ENCODE data around the gene GPER1. TPM values are rescaled to one million over a fixed set of nuclear protein-coding genes. Genes with fewer than 3 reads are reported as not detected.
"Not testable (repeated sequence)": the region's sequence is repeated elsewhere in the genome, so short reads cannot be mapped to it uniquely, and the experiment has no call there.

Gene GPER1
- polyA plus RNA-seq, 2 of the 4 experiments (the other 2 are of a cell fraction): 0.23 to 0.50 TPM

- ATAC-seq (no peak), DNase-seq (ENCODE audit: low read depth in 1 of 2, low spot score in 1 of 2) (no peak), FAIRE-seq (no peak)
- Histone ChIP-seq H3K27ac (no peak overlapping the region), H3K9me3 (no peaks in the 10 kb centered on the region), H3K4me2 (no peak overlapping the region), H3K4me3 (no peak overlapping the region), H3K4me1 (no peaks in the 10 kb centered on the region)
- WGBS (ENCODE audit: missing lambda C conversion rate): 90% methylated on average over 18 of the region's 19 CpGs
- TF ChIP-seq CEBPB (IDR thresholded peaks at IDR 0.05) (no peak), HMGXB4 (CRISPR knock-in tag; IDR thresholded peaks at IDR 0.05; ENCODE audit: borderline replicate concordance) (no peak), CHD2 (IDR thresholded peaks at IDR 0.05; ENCODE audit: low read length, partially characterized antibody) (no peak), MAX (IDR thresholded peaks at IDR 0.05) (no peak), HOXB13 (CRISPR knock-in tag; IDR thresholded peaks at IDR 0.05; ENCODE audit: low read depth) (no peak)
- ChIA-PET POLR2A (no interaction called here), CTCF (interaction anchor here (1.1 to 4.9 kb wide), 6 partner anchors 8 to 122 kb away, joined by 3 to 21 read pairs (median 4); no protein-coding TSS in a partner anchor)
Observed at GRCh38 chr7:1114505-1114904, 26.6 kb downstream of the GPER1 start.

GRCh38 chr7:1115171-1116045, 27.5 kb downstream of the GPER1 start:
- H3K9me3 ChIP-seq; H3K4me2 ChIP-seq; H3K27ac ChIP-seq; FAIRE-seq; POLR2A ChIA-PET; H3K4me1 ChIP-seq; ATAC-seq; DNase-seq (ENCODE audit: low read depth in 1 of 2, low spot score in 1 of 2); H3K4me3 ChIP-seq: not testable (repeated sequence)
- CTCF ChIA-PET: interaction anchor here (1.0 to 4.9 kb wide), 3 partner anchors 10 to 50 kb away, joined by 3 to 21 read pairs (median 5); no protein-coding TSS in a partner anchor
- WGBS (ENCODE audit: missing lambda C conversion rate): 91% methylated on average over 37 of the region's 44 CpGs

- 95% methylated on average over 34 of the region's 49 CpGs for WGBS (ENCODE audit: missing lambda C conversion rate)
- CTCF ChIA-PET: interaction anchor here (1.0 kb wide), 1 partner anchor 29 kb away, joined by 3 read pairs; no protein-coding TSS in a partner anchor
- ATAC-seq: not testable (repeated sequence)
Observed at GRCh38 chr7:1116383-1117008, 28.6 kb downstream of the GPER1 start.

GRCh38 chr7:1117321-1117928, 29.5 kb downstream of the GPER1 start:
- ATAC-seq: no peak
- no peak for FAIRE-seq
- WGBS (ENCODE audit: missing lambda C conversion rate): 92% methylated on average over 38 of the region's 38 CpGs
- CTCF ChIA-PET: interaction anchor here (0.8 to 2.4 kb wide), 4 partner anchors 31 to 124 kb away, joined by 3 to 12 read pairs (median 4); no protein-coding TSS in a partner anchor
- no peaks in the 10 kb centered on the region for H3K4me1 ChIP-seq
- no peaks in the 10 kb centered on the region for H3K9me3 ChIP-seq
- POLR2A ChIA-PET: no interaction called here
- H3K4me2 ChIP-seq: no peak overlapping the region
- no peak overlapping the region for H3K27ac ChIP-seq
- no peak overlapping the region for H3K4me3 ChIP-seq
- DNase-seq (ENCODE audit: low read depth in 1 of 2, low spot score in 1 of 2): no peak
- no peak for TF ChIP-seq RAD21 (conservative IDR thresholded peaks at IDR 0.05 in 1 of 2, IDR thresholded peaks at IDR 0.05 in 1 of 2)
- no peak for TF ChIP-seq HDAC2 (IDR thresholded peaks at IDR 0.05)
- no peak for TF ChIP-seq REST (IDR thresholded peaks at IDR 0.05)
- TF ChIP-seq CBX2 (IDR thresholded peaks at IDR 0.05; ENCODE audit: borderline replicate concordance, low read depth): no peak
- TF ChIP-seq FOSL2 (IDR thresholded peaks at IDR 0.05): no peak
- no peak for TF ChIP-seq FOSL2 (CRISPR knock-in tag; IDR thresholded peaks at IDR 0.05)
- no peak for TF ChIP-seq POLR2AphosphoS2 (conservative IDR thresholded peaks at IDR 0.05; ENCODE audit: low read length)
- TF ChIP-seq RFX5 (IDR thresholded peaks at IDR 0.05): no peak
- no peak for TF ChIP-seq KDM5A (IDR thresholded peaks at IDR 0.05)
- TF ChIP-seq MAZ (IDR thresholded peaks at IDR 0.05; ENCODE audit: borderline replicate concordance, low read depth, low read length): no peak
- no peak for TF ChIP-seq ZC3H11A (IDR thresholded peaks at IDR 0.05)
- TF ChIP-seq BHLHE40 (IDR thresholded peaks at IDR 0.05; ENCODE audit: low read depth, low read length): no peak
- no peak for TF ChIP-seq SREBF2 (IDR thresholded peaks at IDR 0.05)
- TF ChIP-seq JUNB (IDR thresholded peaks at IDR 0.05): no peak
- no peak for TF ChIP-seq HMGXB4 (CRISPR knock-in tag; IDR thresholded peaks at IDR 0.05; ENCODE audit: borderline replicate concordance)

More at GRCh38 chr7:1116383-1117008, 28.6 kb downstream of the GPER1 start:
- H3K4me3 ChIP-seq; H3K4me2 ChIP-seq; H3K4me1 ChIP-seq; H3K27ac ChIP-seq; H3K9me3 ChIP-seq; DNase-seq (ENCODE audit: low read depth in 1 of 2, low spot score in 1 of 2); POLR2A ChIA-PET; FAIRE-seq: not testable (repeated sequence)

Measured in A549 (cell line).